Activated T-cell treated with anti-CD3 and anti-CD28 coated beads, Interleukin-2, amount 50 U/mL, for 24 hours (primary cell): ENCODE data around the gene PPP2R5E.
A peak's percentile ranks its signal among the peaks of the same experiment; 100 is the strongest.
"Not testable (repeated sequence)": the region's sequence is repeated elsewhere in the genome, so short reads cannot be mapped to it uniquely, and the experiment has no call there.

Source experiments
- DNase-seq: peaks from one replicate; pipeline ENCODE4 v3.0.0-alpha.2; 2020
- H3K27ac Mint-ChIP-seq: 2 replicates; pipeline ENCODE4 v1.8.0; 2020; ENCODE audit warnings: mild to moderate bottlenecking, mixed read lengths
- H3K27me3 Mint-ChIP-seq: 2 replicates; pipeline ENCODE4 v1.8.0; 2020; ENCODE audit warnings: mixed read lengths
- H3K36me3 Mint-ChIP-seq: 2 replicates; pipeline ENCODE4 v1.8.0; 2020; ENCODE audit warnings: low read depth, mixed read lengths
- H3K4me1 Mint-ChIP-seq: 2 replicates; pipeline ENCODE4 v1.8.0; 2020; ENCODE audit warnings: low read depth, mixed read lengths
- H3K4me3 Mint-ChIP-seq: 2 replicates; pipeline ENCODE4 v1.8.0; 2020; ENCODE audit warnings: mild to moderate bottlenecking, moderate library complexity, mixed read lengths
- H3K9me3 Mint-ChIP-seq: 2 replicates; pipeline ENCODE4 v1.8.0; 2020; ENCODE audit warnings: mixed read lengths

PPP2R5E gene

GRCh38 chr14:63543826-63544406, 739 bp upstream of the PPP2R5E start:
- no peaks in the 10 kb centered on the region for H3K9me3 Mint-ChIP-seq
- no peak for DNase-seq
- no peaks in the 10 kb centered on the region for H3K27me3 Mint-ChIP-seq
- H3K4me3 Mint-ChIP-seq = peak overlapping the region; percentile 88
- peaks cover 31% of the 10 kb centered on the region for H3K36me3 Mint-ChIP-seq
- peaks cover 34% of the 10 kb centered on the region for H3K4me1 Mint-ChIP-seq
- H3K27ac Mint-ChIP-seq = peak overlapping the region; percentile 95

- no peaks in the 10 kb centered on the region for H3K9me3 Mint-ChIP-seq
- H3K4me1 Mint-ChIP-seq = peaks cover 34% of the 10 kb centered on the region
- no peaks in the 10 kb centered on the region for H3K27me3 Mint-ChIP-seq
- peak overlapping the region; percentile 95 for H3K27ac Mint-ChIP-seq
- peak overlapping the region; percentile 88 for H3K4me3 Mint-ChIP-seq
- DNase-seq = peak; percentile 34
- H3K36me3 Mint-ChIP-seq = peaks cover 42% of the 10 kb centered on the region
Observed at GRCh38 chr14:63542231-63542999, 762 bp downstream of the PPP2R5E start.

DNA sequence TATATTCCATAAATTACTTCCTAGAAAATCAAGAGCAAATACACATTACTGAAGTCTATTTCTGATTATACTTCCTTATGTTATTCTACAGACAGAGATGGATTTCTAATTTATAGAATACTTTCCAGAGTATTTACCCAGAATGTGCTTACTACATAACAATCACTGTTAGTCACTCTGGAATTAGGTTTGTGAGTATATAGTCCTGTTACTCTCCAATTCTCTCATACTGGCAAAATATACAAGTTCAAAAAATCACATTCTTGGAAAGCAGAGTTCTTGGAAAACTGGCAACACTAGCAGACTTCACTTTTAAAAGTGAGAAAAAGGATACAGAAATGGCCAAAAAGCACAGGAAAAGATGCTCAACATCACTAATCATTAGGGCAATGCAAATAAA, 7.3 kb downstream of the PPP2R5E start:
- peaks cover 25% of the 10 kb centered on the region for H3K4me1 Mint-ChIP-seq
- H3K27me3 Mint-ChIP-seq = no peaks in the 10 kb centered on the region
- H3K36me3 Mint-ChIP-seq = peaks cover 84% of the 10 kb centered on the region

GRCh38 chr14:63533474-63533873, 9.7 kb downstream of the PPP2R5E start:
- Mint-ChIP-seq H3K9me3 (no peaks in the 10 kb centered on the region), H3K4me1 (peaks cover 15% of the 10 kb centered on the region), H3K27ac (no peak overlapping the region), H3K4me3 (no peak overlapping the region), H3K27me3 (no peaks in the 10 kb centered on the region), H3K36me3 (peaks cover 84% of the 10 kb centered on the region)
- DNase-seq = no peak

More for the DNA sequence above, 7.3 kb downstream of the PPP2R5E start:
- Mint-ChIP-seq H3K9me3 (no peaks in the 10 kb centered on the region), H3K27ac (no peak overlapping the region), H3K4me3 (no peak overlapping the region)
- no peak for DNase-seq

- Mint-ChIP-seq H3K9me3 (no peaks in the 10 kb centered on the region), H3K27me3 (no peaks in the 10 kb centered on the region), H3K4me3 (no peak overlapping the region), H3K4me1 (peaks cover 26% of the 10 kb centered on the region), H3K36me3 (peaks cover 44% of the 10 kb centered on the region), H3K27ac (peak overlapping the region; percentile 8)
- DNase-seq = no peak
Observed at GRCh38 chr14:63524537-63525155, 18.5 kb downstream of the PPP2R5E start.

DNA sequence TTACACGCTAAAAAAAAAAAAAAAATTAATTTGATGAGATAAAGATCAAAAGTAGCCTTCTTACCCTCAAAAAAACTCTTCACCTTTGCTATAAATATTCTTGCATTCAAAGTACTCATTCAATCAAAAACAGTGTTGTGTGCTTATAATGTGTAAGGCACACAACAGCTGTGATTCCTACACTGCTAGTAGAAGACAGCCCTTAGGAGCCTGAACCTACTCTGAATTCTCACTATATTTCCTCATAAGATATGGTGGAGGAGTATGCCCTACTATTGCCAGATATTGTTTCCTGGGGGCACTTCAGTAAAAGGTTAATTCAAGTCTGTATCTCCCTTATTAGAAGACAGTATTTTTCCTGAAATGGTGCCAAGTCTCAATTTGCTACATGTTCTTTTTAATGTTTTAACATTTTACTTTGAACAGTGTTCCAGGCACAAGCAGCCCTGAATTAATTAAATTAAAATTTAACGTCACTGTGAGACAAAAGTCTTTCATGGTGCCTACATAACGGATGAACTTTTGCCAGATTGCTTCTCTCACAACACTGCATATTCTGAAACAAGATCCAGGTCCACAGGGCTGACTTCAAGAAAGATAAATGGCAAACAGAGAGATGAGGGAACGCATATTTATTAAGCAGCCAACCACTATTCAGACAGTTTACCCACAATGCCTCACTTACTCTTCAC, 19.3 kb downstream of the PPP2R5E start:
- Mint-ChIP-seq H3K27me3 (no peaks in the 10 kb centered on the region), H3K36me3 (peaks cover 39% of the 10 kb centered on the region), H3K27ac (no peak overlapping the region), H3K4me1 (peaks cover 26% of the 10 kb centered on the region), H3K4me3 (no peak overlapping the region), H3K9me3 (no peaks in the 10 kb centered on the region)
- no peak for DNase-seq

GRCh38 chr14:63522511-63522910, 20.7 kb downstream of the PPP2R5E start:
- H3K27me3 Mint-ChIP-seq, DNase-seq, H3K4me3 Mint-ChIP-seq, H3K27ac Mint-ChIP-seq, H3K9me3 Mint-ChIP-seq: not testable (repeated sequence)
- H3K36me3 Mint-ChIP-seq = peaks cover 39% of the 10 kb centered on the region
- peaks cover 30% of the 10 kb centered on the region for H3K4me1 Mint-ChIP-seq

DNA sequence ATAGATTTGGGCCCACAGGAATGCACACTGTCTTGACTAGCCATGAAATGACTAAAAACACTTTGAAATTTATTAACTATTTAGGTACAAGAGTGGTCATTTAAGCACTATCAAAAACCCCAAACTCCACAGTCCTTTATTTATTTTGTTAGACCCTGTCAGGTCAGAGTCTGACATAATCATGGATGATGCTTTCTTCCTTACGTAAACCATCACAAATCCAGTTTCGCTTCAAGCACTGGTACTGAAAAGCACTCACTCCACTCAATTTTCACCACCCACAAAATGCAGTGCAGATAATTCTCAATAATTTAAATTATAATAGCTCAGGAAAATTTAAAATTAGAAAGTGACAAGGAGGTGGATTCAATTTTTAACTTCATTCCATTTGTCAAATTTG, 25.8 kb downstream of the PPP2R5E start:
- H3K27ac Mint-ChIP-seq = no peak overlapping the region
- peaks cover 42% of the 10 kb centered on the region for H3K4me1 Mint-ChIP-seq
- DNase-seq = no peak
- H3K4me3 Mint-ChIP-seq = no peak overlapping the region
- no peaks in the 10 kb centered on the region for H3K27me3 Mint-ChIP-seq
- no peaks in the 10 kb centered on the region for H3K9me3 Mint-ChIP-seq
- peaks cover 18% of the 10 kb centered on the region for H3K36me3 Mint-ChIP-seq

DNA sequence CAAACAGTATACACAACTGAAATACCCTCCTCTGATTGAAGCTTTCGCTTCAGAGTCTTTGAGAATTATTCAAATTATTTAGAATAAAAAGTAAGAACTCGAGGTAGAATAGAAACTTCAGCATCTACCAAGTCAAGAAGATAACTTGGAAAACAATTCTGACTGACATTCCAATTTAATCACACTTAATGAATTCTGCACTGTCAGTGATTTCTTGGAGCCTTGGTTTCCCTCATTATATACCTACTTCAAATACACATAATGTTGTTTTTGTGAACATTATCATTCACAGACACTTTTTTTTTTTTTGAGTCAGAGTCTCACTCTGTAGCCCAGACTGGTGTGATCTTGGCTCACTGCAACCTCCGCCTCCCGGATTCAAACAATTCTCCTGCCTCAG, 27.9 kb downstream of the PPP2R5E start:
- Mint-ChIP-seq H3K36me3 (peaks cover 20% of the 10 kb centered on the region), H3K9me3 (no peaks in the 10 kb centered on the region), H3K4me3 (no peak overlapping the region), H3K4me1 (peaks cover 59% of the 10 kb centered on the region), H3K27me3 (no peaks in the 10 kb centered on the region), H3K27ac (no peak overlapping the region)
- DNase-seq = no peak

GRCh38 chr14:63513756-63514155, 29.4 kb downstream of the PPP2R5E start:
- Mint-ChIP-seq H3K9me3 (no peaks in the 10 kb centered on the region), H3K27ac (no peak overlapping the region), H3K27me3 (no peaks in the 10 kb centered on the region), H3K4me1 (peaks cover 64% of the 10 kb centered on the region), H3K36me3 (peaks cover 21% of the 10 kb centered on the region), H3K4me3 (no peak overlapping the region)
- DNase-seq = no peak

DNA sequence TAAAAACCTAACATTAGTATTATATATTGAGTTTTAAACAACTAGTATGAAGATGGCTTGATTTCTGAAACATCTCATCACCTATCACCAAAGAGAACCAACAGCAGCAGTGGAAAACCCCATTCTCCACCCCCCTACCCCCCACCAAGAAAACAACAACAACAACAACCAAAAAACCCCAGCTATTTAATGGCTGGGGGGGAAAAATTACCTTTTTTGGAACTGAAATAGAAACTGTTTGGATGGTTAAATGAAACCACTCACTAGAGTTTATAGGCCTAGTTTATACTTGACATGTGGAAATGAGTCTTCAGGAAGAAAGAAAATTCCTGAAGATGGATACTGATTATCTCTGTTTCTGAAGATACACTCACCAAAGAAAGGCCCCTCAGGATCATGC, 30.3 kb downstream of the PPP2R5E start:
- H3K9me3 Mint-ChIP-seq = no peaks in the 10 kb centered on the region

DNA sequence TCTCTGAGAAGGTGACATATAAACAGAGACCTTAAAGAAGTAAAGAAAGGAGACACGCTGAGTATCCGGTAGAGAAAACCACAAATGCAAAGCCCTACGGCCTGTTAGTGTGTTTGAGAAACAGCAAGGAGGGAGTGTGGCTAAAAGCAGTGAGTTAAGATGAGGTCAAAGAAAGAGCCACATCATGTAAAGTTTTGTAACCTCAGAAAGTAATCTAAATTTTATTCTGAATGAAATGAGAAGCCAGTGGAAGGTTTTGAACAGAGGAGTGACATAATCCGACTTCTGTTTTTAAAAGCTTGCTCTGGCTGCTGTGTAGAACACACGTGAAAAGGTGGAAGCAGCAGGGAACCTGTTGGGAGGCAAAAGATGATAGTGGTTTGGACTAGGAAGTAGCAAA, 32.6 kb downstream of the PPP2R5E start:
- H3K4me3 Mint-ChIP-seq = no peak overlapping the region
- H3K27me3 Mint-ChIP-seq = no peaks in the 10 kb centered on the region
- no peaks in the 10 kb centered on the region for H3K9me3 Mint-ChIP-seq
- H3K27ac Mint-ChIP-seq = peak overlapping the region; percentile 60
- peaks cover 30% of the 10 kb centered on the region for H3K36me3 Mint-ChIP-seq
- peaks cover 61% of the 10 kb centered on the region for H3K4me1 Mint-ChIP-seq
- DNase-seq = no peak

More for the DNA sequence above, 30.3 kb downstream of the PPP2R5E start:
- Mint-ChIP-seq H3K27ac (peak overlapping the region; percentile 68), H3K4me1 (peaks cover 69% of the 10 kb centered on the region), H3K27me3 (no peaks in the 10 kb centered on the region), H3K36me3 (peaks cover 29% of the 10 kb centered on the region), H3K4me3 (no peak overlapping the region)
- DNase-seq = no peak

DNA sequence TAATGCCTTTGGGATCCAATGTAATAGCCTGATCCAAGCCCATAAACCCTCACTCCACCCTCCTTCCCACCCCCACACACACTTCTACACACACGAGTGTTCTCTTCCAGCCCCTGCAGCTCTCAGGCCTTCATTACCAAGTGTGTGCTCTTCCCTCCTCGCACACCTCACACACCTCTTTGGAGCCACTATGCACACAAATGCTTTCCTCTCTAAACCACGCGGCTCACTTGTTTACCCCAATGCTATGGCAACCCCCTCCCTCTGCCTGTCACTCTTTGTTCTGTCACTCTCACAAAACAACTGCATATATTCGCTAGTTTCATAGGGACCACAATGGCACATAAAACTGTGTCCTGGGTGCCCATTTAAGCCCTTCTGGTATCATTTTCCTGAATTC, 35.1 kb downstream of the PPP2R5E start:
- H3K9me3 Mint-ChIP-seq = no peaks in the 10 kb centered on the region
- peaks cover 55% of the 10 kb centered on the region for H3K4me1 Mint-ChIP-seq
- no peaks in the 10 kb centered on the region for H3K27me3 Mint-ChIP-seq
- H3K36me3 Mint-ChIP-seq = peaks cover 29% of the 10 kb centered on the region
- peak overlapping the region; percentile 9 for H3K27ac Mint-ChIP-seq
- no peak overlapping the region for H3K4me3 Mint-ChIP-seq
- DNase-seq = no peak

- Mint-ChIP-seq H3K36me3 (peaks cover 31% of the 10 kb centered on the region), H3K9me3 (no peaks in the 10 kb centered on the region), H3K4me1 (peaks cover 40% of the 10 kb centered on the region), H3K27ac (no peak overlapping the region), H3K4me3 (no peak overlapping the region), H3K27me3 (no peaks in the 10 kb centered on the region)
- no peak for DNase-seq
Observed at GRCh38 chr14:63504648-63505047, 38.5 kb downstream of the PPP2R5E start.
